ENCODE measurements around the gene ERGIC1. TPM values are rescaled to one million over a fixed set of nuclear protein-coding genes. Genes with fewer than 3 reads are reported as not detected.

Gene ERGIC1
- total RNA-seq, 4 donors from 2014 or later: 116 to 172 (median 144) TPM

GRCh38 chr5:172796306-172796705, 37.7 kb upstream of the ERGIC1 start:
- Histone ChIP-seq H3K36me3 (no peaks in the 10 kb centered on the region), H3K4me3 (no peak overlapping the region), H3K27me3 (no peaks in the 10 kb centered on the region), H3K9me3 (no peaks in the 10 kb centered on the region), H3K27ac (peak overlapping the region; percentile 82 to 90 (median 86)), H3K4me1 (peaks cover 5 to 60% (median 24%) of the 10 kb centered on the region in 3 donors)
- TF ChIP-seq CTCF (IDR thresholded peaks at IDR 0.05) (no peak), POLR2AphosphoS5 (IDR thresholded peaks at IDR 0.05) (no peak), POLR2A (IDR thresholded peaks at IDR 0.05) (no peak), EP300 (IDR thresholded peaks at IDR 0.05) (no peak)
- ATAC-seq: no peak
- WGBS, 2 donors (ENCODE audit: low coverage in 1 of 2): 82% methylated on average over 2 to 3 of the region's 6 CpGs

GRCh38 chr5:172797771-172798191, 36.3 kb upstream of the ERGIC1 start:
- no peaks in the 10 kb centered on the region for H3K36me3 ChIP-seq
- no peaks in the 10 kb centered on the region for H3K27me3 ChIP-seq
- no peaks in the 10 kb centered on the region for H3K9me3 ChIP-seq
- TF ChIP-seq CTCF (IDR thresholded peaks at IDR 0.05) (no peak), POLR2AphosphoS5 (IDR thresholded peaks at IDR 0.05) (no peak), EP300 (IDR thresholded peaks at IDR 0.05) (no peak)
- H3K4me3 ChIP-seq: no peak overlapping the region
- WGBS, 2 donors (ENCODE audit: low coverage in 1 of 2): 42 to 55% methylated on average over 2 to 3 of the region's 5 CpGs
- peaks cover 5 to 60% (median 23%) of the 10 kb centered on the region in 3 donors for H3K4me1 ChIP-seq
- H3K27ac ChIP-seq: peak overlapping the region; percentile 1 to 90 (median 80)
- no peak for ATAC-seq

DNA sequence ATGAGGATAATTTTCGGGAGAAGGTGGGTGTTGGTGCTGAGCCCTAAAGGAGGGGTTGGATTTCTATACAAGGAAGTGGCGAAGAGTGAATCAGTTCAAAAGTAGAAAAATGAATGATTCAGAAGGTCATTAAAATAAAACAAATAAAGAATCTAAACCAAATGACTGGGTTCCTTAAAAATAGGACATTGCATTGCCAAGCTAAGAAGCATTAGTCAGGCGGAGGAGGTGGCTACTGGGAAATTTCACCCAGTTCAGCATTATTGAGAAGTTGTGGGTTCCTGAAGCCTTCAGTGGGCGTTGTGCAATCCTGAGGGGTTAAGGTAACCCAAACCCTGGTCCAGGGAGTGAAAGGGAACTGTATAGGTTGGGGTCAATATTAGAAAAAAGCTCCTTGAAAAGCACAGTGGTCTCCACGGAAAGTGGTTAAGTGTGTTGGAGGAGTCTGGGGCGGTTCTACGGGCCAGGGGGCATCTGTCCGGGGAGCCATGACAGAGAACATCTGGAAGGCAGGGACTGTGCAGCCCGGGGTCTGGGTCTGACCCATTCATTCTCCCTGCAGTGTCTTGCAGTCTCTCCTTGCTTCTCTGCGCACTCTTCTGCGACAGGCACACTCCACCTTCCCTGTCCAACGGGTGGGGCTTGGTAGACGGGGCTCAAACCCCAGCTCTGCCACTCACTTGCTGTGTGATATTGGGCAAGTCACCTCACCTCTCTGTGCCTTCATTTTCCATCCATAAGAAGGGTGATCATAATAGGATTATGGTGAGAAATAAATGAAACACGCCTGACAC, 35.4 kb upstream of the ERGIC1 start:
- Histone ChIP-seq H3K4me3 (no peak overlapping the region), H3K27ac (peak overlapping the region in 3 of 4 donors; percentile 76 to 90 (median 84)), H3K4me1 (peaks cover 5 to 58% (median 23%) of the 10 kb centered on the region in 3 donors), H3K9me3 (no peaks in the 10 kb centered on the region), H3K36me3 (no peaks in the 10 kb centered on the region), H3K27me3 (no peaks in the 10 kb centered on the region)
- TF ChIP-seq EP300 (IDR thresholded peaks at IDR 0.05) (no peak), CTCF (IDR thresholded peaks at IDR 0.05) (no peak), POLR2AphosphoS5 (IDR thresholded peaks at IDR 0.05) (peak; percentile 89), POLR2A (IDR thresholded peaks at IDR 0.05) (no peak)
- peak; percentile 20 for ATAC-seq
- WGBS, 2 donors (ENCODE audit: low coverage in 1 of 2): 54 to 72% methylated on average over 7 to 10 of the region's 14 CpGs

GRCh38 chr5:172799416-172799815, 34.6 kb upstream of the ERGIC1 start:
- Histone ChIP-seq H3K4me1 (peaks cover 3 to 50% (median 17%) of the 10 kb centered on the region in 3 donors), H3K4me3 (no peak overlapping the region), H3K27ac (peak overlapping the region in 3 of 4 donors; percentile 45 to 90 (median 65)), H3K9me3 (no peaks in the 10 kb centered on the region), H3K36me3 (no peaks in the 10 kb centered on the region), H3K27me3 (no peaks in the 10 kb centered on the region)
- TF ChIP-seq POLR2AphosphoS5 (IDR thresholded peaks at IDR 0.05) (no peak), EP300 (IDR thresholded peaks at IDR 0.05) (no peak), POLR2A (IDR thresholded peaks at IDR 0.05) (no peak), CTCF (IDR thresholded peaks at IDR 0.05) (no peak)
- no peak for ATAC-seq
- 87 to 88% methylated on average over 3 to 6 of the region's 6 CpGs for WGBS, 2 donors (ENCODE audit: low coverage in 1 of 2)

All from gastroesophageal sphincter (tissue), 4 donors.